A549 (cell line): ENCODE data around the gene BMERB1.

Experiments used
- POLR2A ChIP-seq: IDR thresholded peaks from 2 replicates; pipeline ENCODE4 v1.6.1; 2012; ENCODE audit warnings: mild to moderate bottlenecking, low read length
- RAD21 ChIP-seq, 2 experiments: fragments of >200 bp in 1 of 2; sonication (Bioruptor Twin) in 1 of 2; formaldehyde crosslinking in 1 of 2; IDR thresholded peaks in 1 of 2; conservative IDR thresholded peaks in 1 of 2; 2 replicates in 1 of 2; 3 replicates in 1 of 2; pipeline ENCODE4 v1.6.1; 2012 to 2018; ENCODE audit warnings: inconsistent platforms in 1 of 2
- TP53 ChIP-seq: fragments of 250-450 bp; sonication (Bioruptor Pico); IDR thresholded peaks from 2 replicates; pipeline ENCODE4 v1.5.0; 2021; ENCODE audit warnings: mild to moderate bottlenecking, moderate library complexity
- TF ChIP-seq, protein P1 (sequence below): fragments of >200 bp; sonication (Bioruptor Twin); formaldehyde crosslinking; IDR thresholded peaks from 3 replicates; pipeline ENCODE4 v1.5.1; 2016

- TF ChIP-seq, protein P1, sequence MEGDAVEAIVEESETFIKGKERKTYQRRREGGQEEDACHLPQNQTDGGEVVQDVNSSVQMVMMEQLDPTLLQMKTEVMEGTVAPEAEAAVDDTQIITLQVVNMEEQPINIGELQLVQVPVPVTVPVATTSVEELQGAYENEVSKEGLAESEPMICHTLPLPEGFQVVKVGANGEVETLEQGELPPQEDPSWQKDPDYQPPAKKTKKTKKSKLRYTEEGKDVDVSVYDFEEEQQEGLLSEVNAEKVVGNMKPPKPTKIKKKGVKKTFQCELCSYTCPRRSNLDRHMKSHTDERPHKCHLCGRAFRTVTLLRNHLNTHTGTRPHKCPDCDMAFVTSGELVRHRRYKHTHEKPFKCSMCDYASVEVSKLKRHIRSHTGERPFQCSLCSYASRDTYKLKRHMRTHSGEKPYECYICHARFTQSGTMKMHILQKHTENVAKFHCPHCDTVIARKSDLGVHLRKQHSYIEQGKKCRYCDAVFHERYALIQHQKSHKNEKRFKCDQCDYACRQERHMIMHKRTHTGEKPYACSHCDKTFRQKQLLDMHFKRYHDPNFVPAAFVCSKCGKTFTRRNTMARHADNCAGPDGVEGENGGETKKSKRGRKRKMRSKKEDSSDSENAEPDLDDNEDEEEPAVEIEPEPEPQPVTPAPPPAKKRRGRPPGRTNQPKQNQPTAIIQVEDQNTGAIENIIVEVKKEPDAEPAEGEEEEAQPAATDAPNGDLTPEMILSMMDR, result no peak
- TF ChIP-seq RAD21 (conservative IDR thresholded peaks at IDR 0.05 in 1 of 2, IDR thresholded peaks at IDR 0.05 in 1 of 2) (no peak), TP53 (CRISPR knock-in tag) (no peak), POLR2A (no peak)
Measured at GRCh38 chr16:15616012-15616411, 181.6 kb downstream of the BMERB1 start.
